ENCODE results near the gene PLCB1.

DNA sequence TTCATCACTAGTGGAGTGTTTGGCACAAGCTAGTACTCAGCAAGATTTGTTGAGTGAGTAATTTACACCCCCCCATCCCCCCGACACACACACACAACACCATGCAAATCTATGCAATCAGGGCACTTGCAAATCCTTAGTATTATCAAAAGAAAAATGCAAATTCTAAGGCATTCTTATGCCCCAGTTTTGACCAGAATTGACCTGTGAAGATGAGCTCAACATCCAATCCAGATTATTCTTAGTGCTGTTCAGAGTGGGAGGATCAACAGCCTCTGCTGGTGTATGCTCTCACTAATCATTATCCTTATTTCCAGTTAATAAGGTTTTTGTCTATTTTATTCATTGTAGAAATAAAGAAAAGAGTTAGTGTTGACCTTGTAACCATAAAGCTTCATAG lies 185.4 kb downstream of the PLCB1 start:
- TF ChIP-seq EZH2 (IDR thresholded peaks at IDR 0.05) (no peak), POLR2AphosphoS5 (IDR thresholded peaks at IDR 0.05; ENCODE audit: borderline replicate concordance, low read depth, low read length) (no peak)

Measured in SK-N-MC (cell line).